GM19372 (cell line): ENCODE measurements around the gene TUBGCP6.

Source experiments
- ATAC-seq: cut with Tn5 transposase; IDR thresholded peaks from one replicate; pipeline ENCODE4 v1.9.1; 2021; ENCODE audit warnings: mild to moderate bottlenecking, low read depth, moderate library complexity; ENCODE audit not compliant: unreplicated experiment

The TUBGCP6 gene

GRCh38 chr22:50233223-50233622 is 11.6 kb downstream of the TUBGCP6 start:
- ATAC-seq: no peak

GRCh38 chr22:50232481-50233151 is 12.2 kb downstream of the TUBGCP6 start:
- no peak for ATAC-seq

- no peak for ATAC-seq
Measured at GRCh38 chr22:50229370-50229769, 15.5 kb downstream of the TUBGCP6 start.

- ATAC-seq: no peak
Measured at GRCh38 chr22:50228366-50228765, 16.5 kb downstream of the TUBGCP6 start.

GRCh38 chr22:50227579-50228215 is 17.1 kb downstream of the TUBGCP6 start:
- ATAC-seq: no peak

GRCh38 chr22:50226875-50227165 is 18.0 kb downstream of the TUBGCP6 start:
- ATAC-seq: no peak

GRCh38 chr22:50226063-50226874 is 18.6 kb downstream of the TUBGCP6 start:
- ATAC-seq: no peak

- ATAC-seq: no peak
Measured at GRCh38 chr22:50225200-50225969, 19.4 kb downstream of the TUBGCP6 start.

GRCh38 chr22:50224071-50224470 is 20.8 kb downstream of the TUBGCP6 start:
- ATAC-seq: no peak

- ATAC-seq: no peak
Measured at GRCh38 chr22:50222508-50222907, 22.3 kb downstream of the TUBGCP6 start.

- no peak for ATAC-seq
Measured at GRCh38 chr22:50221410-50222300, 23.2 kb downstream of the TUBGCP6 start.

- ATAC-seq: no peak
Measured at GRCh38 chr22:50220603-50221409, 24.0 kb downstream of the TUBGCP6 start.

- ATAC-seq: no peak
Measured at GRCh38 chr22:50219800-50220602, 24.8 kb downstream of the TUBGCP6 start.

GRCh38 chr22:50218996-50219727 is 25.7 kb downstream of the TUBGCP6 start:
- ATAC-seq: no peak

GRCh38 chr22:50218153-50218995 is 26.4 kb downstream of the TUBGCP6 start:
- ATAC-seq: no peak

GRCh38 chr22:50217543-50218152 is 27.2 kb downstream of the TUBGCP6 start:
- ATAC-seq: no peak
